HCT116 (cell line): ENCODE results near the gene MAGEC1.

ENCODE experiments used
- POLR2AphosphoS5 ChIP-seq: IDR thresholded peaks from 2 replicates; pipeline ENCODE4 v1.6.1; 2011; ENCODE audit warnings: mild to moderate bottlenecking, low read depth, low read length, moderate library complexity
- SP1 ChIP-seq: IDR thresholded peaks from 2 replicates; pipeline ENCODE4 v1.6.1; 2012; ENCODE audit warnings: low read depth
- TF ChIP-seq, protein P1 (sequence below), 3 experiments: fragments of 200-600 bp in 1 of 3; sonication (generic) in 1 of 3; IDR thresholded peaks in 2 of 3; conservative IDR thresholded peaks in 1 of 3; 2 replicates each; pipeline ENCODE4 v1.5.1; 2012 to 2017; ENCODE audit warnings: low read depth in 2 of 3, low read length in 2 of 3, antibody characterized with exemption in 1 of 3, borderline replicate concordance in 1 of 3, control low read depth in 1 of 3, mild to moderate bottlenecking in 1 of 3, mixed read lengths in 1 of 3, mixed run types in 1 of 3, moderate library complexity in 1 of 3; ENCODE audit not compliant: insufficient read depth in 1 of 3
- TF ChIP-seq, protein P2 (sequence below): IDR thresholded peaks from 2 replicates; pipeline ENCODE4 v1.6.1; 2012

DNA sequence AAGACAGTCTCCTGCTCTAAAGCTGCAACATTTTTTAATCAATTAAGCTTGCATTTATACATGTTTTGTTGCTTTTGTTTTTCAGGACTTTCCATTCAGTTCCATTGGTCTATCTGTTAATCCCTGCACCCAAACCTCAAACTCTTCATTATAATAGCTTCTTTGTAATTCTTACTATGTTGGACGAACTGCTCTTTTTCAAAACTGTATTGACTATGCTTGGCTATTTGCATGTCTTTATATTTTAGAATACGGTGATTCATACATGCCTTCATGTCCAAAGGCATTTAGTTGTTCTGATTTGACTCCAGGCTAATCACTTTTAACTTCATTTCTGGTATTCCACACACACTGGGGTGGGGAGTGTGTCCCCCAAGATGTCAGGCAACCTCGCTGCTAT is 14.1 kb downstream of the MAGEC1 start:
- TF ChIP-seq, protein P1, sequence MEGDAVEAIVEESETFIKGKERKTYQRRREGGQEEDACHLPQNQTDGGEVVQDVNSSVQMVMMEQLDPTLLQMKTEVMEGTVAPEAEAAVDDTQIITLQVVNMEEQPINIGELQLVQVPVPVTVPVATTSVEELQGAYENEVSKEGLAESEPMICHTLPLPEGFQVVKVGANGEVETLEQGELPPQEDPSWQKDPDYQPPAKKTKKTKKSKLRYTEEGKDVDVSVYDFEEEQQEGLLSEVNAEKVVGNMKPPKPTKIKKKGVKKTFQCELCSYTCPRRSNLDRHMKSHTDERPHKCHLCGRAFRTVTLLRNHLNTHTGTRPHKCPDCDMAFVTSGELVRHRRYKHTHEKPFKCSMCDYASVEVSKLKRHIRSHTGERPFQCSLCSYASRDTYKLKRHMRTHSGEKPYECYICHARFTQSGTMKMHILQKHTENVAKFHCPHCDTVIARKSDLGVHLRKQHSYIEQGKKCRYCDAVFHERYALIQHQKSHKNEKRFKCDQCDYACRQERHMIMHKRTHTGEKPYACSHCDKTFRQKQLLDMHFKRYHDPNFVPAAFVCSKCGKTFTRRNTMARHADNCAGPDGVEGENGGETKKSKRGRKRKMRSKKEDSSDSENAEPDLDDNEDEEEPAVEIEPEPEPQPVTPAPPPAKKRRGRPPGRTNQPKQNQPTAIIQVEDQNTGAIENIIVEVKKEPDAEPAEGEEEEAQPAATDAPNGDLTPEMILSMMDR (IDR thresholded peaks at IDR 0.05 in 2 of 3, conservative IDR thresholded peaks at IDR 0.05 in 1 of 3; ENCODE audit: borderline replicate concordance in 1 of 3, insufficient read depth in 1 of 3, low read depth in 2 of 3, low read length in 2 of 3): no peak
- TF ChIP-seq POLR2AphosphoS5 (no peak), SP1 (no peak)
- TF ChIP-seq, protein P2, sequence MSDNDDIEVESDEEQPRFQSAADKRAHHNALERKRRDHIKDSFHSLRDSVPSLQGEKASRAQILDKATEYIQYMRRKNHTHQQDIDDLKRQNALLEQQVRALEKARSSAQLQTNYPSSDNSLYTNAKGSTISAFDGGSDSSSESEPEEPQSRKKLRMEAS: no peak
